Activated T-helper 1 cell treated with anti-CD3 and anti-CD28 coated beads, Interleukin-12 subunit alpha, Interleukin-12 subunit beta, Interleukin-2, Interleukin-4 antibody, amounts not matched to agents 30 ng/mL and 10 ng/mL and 1 ng/mL, durations not matched to agents 14 hours and 24 hours and 36 hours (primary cell): Measurements from ENCODE around the gene JAGN1. TPM values are rescaled to one million over a fixed set of nuclear protein-coding genes. Genes with fewer than 3 reads are reported as not detected.
A peak's percentile ranks its signal among the peaks of the same experiment; 100 is the strongest.
"Not testable (repeated sequence)": the region's sequence is repeated elsewhere in the genome, so short reads cannot be mapped to it uniquely, and the experiment has no call there.

Experiments
- DNase-seq: peaks from one replicate; pipeline ENCODE4 v3.0.0; 2021; ENCODE audit warnings: low spot score
- H3K27ac Mint-ChIP-seq: one replicate; pipeline ENCODE4 v1.8.0; 2021; ENCODE audit warnings: mild to moderate bottlenecking, mixed read lengths
- H3K27me3 Mint-ChIP-seq: one replicate; pipeline ENCODE4 v1.8.0; 2022; ENCODE audit warnings: mild to moderate bottlenecking, moderate library complexity, mixed read lengths; ENCODE audit not compliant: insufficient read depth
- H3K36me3 Mint-ChIP-seq: one replicate; pipeline ENCODE4 v1.8.0; 2021; ENCODE audit warnings: low read depth, mixed read lengths
- H3K4me1 Mint-ChIP-seq: one replicate; pipeline ENCODE4 v1.8.0; 2021; ENCODE audit warnings: low read depth, mixed read lengths
- H3K4me3 Mint-ChIP-seq: one replicate; pipeline ENCODE4 v1.8.0; 2021; ENCODE audit warnings: mild to moderate bottlenecking, moderate library complexity, mixed read lengths
- H3K9me3 Mint-ChIP-seq: one replicate; pipeline ENCODE4 v1.8.0; 2021; ENCODE audit warnings: mixed read lengths
- intact Hi-C: fragments of 100-400 bp; cut with micrococcal nuclease; formaldehyde crosslinking; loops from one replicate; pipeline ENCODE4 v1.15.1; 2024
- total RNA-seq: library from RNA; stranded (reverse); gene quantifications from 2 replicates; pipeline ENCODE4 v1.2.3, GENCODE V29; 2022

The JAGN1 gene
- total RNA-seq, 1 donor from 2014 or later = 42.4 TPM

DNA sequence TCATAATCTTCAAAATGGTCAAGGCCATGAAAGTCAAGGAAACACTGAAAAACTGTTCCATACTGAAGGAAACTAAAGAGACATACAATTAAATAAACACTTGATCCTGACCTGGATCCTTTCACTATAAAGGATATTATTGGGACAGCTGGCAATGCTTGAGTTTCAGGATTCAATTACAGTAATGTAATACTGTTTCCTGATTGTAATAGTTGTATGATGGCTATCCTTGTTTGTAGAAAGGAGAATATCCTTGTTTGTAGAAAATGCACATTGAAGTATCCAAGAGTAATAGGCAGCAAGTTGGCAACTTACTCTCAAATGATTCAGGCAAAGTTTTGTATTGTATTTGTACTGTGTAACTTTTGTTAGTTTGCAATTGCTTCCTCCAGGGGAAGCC is 15.0 kb upstream of the JAGN1 start:
- Mint-ChIP-seq H3K4me3 (no peak overlapping the region), H3K4me1 (no peaks in the 10 kb centered on the region), H3K27ac (no peak overlapping the region), H3K36me3 (no peaks in the 10 kb centered on the region), H3K9me3 (no peaks in the 10 kb centered on the region), H3K27me3 (peaks cover 12% of the 10 kb centered on the region)
- DNase-seq = no peak
- intact Hi-C loops = no loop called here

DNA sequence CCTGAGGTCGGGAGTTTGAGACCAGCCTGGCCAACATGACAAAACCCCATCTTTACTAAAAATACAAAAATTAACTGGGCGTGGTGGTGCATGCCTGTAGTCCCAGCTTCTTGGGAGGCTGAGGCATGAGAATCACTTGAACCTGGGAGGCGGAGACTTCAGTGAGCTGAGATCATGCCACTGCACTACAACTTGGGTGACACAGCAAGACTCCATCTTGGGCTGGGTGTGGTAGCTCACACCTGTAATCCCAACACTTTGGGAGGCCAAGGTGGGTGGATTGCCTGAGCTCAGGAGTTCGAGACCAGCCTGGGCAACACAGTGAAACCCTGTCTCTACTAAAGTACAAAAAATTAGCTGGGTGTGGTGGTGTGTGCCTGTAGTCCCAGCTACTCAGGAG is 14.2 kb upstream of the JAGN1 start:
- intact Hi-C loops, H3K4me1 Mint-ChIP-seq, H3K4me3 Mint-ChIP-seq, H3K9me3 Mint-ChIP-seq, DNase-seq, H3K36me3 Mint-ChIP-seq, H3K27ac Mint-ChIP-seq: not testable (repeated sequence)
- peaks cover 12% of the 10 kb centered on the region for H3K27me3 Mint-ChIP-seq

DNA sequence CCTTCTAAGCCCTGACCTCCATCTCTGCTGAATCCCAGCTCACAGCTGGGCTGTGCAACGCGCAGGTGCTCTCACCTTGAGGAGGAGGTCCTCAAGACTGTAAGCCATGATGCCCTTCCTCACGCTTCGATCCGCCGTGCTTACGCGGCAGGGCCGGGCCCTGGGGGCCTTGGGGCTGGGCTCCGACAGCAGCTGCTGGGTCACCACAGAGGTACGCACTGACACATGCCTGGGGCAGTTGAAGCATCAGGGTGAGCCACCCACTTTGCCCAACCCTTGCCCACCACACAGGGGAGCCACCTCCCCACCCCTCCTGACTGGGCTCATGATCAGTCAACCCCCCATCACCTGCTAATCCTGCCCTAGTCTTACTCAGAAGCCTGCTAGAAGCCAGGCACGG is 13.4 kb upstream of the JAGN1 start:
- no peak for DNase-seq
- Mint-ChIP-seq H3K27ac (no peak overlapping the region), H3K36me3 (no peaks in the 10 kb centered on the region), H3K4me3 (no peak overlapping the region), H3K27me3 (peaks cover 12% of the 10 kb centered on the region), H3K4me1 (no peaks in the 10 kb centered on the region), H3K9me3 (no peaks in the 10 kb centered on the region)
- intact Hi-C loops = no loop called here

DNA sequence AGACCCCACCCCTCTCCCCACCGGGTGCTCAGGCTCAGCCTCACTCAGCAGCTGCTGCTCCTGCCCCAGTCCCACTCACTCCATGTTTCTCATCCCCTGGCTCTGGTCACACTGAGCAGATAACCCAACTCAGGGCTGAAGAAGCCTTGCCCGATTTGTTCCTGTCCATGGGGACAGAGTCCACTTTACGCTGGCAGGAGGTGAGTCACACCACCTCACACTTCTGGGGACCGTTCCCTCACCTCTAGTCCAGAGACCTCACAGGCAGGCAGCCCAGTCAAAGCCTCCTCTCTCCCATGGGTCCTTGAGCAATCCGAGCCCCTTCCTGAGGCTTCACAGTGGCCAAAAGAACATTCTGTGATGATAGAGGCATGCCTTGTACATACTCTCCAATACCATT is 11.7 kb upstream of the JAGN1 start:
- no peaks in the 10 kb centered on the region for H3K4me1 Mint-ChIP-seq
- no peak for DNase-seq
- no peak overlapping the region for H3K4me3 Mint-ChIP-seq
- H3K36me3 Mint-ChIP-seq = no peaks in the 10 kb centered on the region
- no peak overlapping the region for H3K27ac Mint-ChIP-seq
- peaks cover 11% of the 10 kb centered on the region for H3K27me3 Mint-ChIP-seq
- H3K9me3 Mint-ChIP-seq = no peaks in the 10 kb centered on the region
- intact Hi-C loops = no loop called here

DNA sequence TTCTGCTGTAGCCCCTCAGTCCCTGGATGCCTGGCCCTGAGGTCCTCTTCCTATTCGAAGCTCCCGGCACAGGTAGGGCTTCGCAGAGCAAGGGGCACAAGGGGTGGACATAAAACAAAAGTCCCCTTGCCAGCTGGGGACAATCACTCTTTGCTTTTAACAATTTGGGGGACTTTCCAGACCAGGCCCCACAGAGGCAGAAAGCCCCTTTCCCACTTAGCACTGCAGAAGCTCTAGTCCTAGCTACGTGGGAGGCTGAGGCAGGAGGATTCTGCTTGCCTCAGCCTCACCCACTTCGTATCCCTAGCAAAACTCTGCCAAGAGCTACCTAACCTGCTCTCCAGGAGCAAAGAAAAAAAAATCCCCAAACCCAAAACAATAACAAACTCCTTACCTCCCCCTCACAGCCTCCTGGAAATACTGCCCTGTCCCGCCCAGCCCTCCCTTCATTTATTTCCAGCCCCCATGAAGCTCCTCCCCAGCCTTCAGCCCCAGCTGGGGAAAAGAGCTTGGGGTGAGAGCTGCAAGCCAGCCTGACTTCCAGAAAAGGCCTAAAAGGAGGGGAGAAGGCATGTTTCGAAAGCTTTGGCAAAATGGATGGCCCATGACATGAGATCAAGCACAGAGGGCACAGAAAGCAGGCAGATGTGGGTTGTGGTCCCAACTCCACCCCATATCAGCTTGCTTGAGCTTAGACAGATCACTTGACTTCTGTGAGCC is 10.4 kb upstream of the JAGN1 start, which contains the start of gene CIDEC:
TSS of gene CIDEC (minus strand) at position 424 of the 720 bp plus-strand sequence. CDS start 1,767 bp downstream, outside the sequence.
- Mint-ChIP-seq H3K4me3 (no peak within 1 kb of the TSS), H3K27ac (no peak within 1 kb of the TSS), H3K4me1 (no peaks in the 10 kb centered on the region), H3K9me3 (no peaks in the 10 kb centered on the region), H3K27me3 (peaks cover 14% of the 10 kb centered on the region), H3K36me3 (no peaks in the 10 kb centered on the region)
- no peak for DNase-seq
- intact Hi-C loops = no loop called here

DNA sequence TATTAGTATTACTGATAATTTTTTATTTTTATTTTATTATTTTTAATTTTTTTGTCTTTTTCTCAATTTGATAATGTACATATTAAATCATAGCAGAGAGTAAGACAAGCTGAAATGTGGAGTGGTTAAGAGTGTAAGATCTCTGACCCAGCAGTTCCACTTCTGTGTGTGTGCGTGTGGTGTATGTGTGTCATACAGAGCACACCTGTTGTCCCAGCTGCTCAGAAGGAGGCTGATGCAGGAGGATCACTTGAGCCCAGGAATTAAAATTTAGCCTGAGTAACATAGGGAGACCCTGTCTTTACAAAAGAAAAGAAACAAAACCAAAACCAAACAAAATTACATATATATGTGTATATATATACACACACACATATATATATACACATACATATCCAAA is 9.0 kb upstream of the JAGN1 start:
- Mint-ChIP-seq H3K36me3 (no peaks in the 10 kb centered on the region), H3K4me3 (no peak overlapping the region), H3K27ac (no peak overlapping the region), H3K27me3 (peaks cover 16% of the 10 kb centered on the region), H3K9me3 (no peaks in the 10 kb centered on the region), H3K4me1 (no peaks in the 10 kb centered on the region)
- intact Hi-C loops = no loop called here
- DNase-seq = no peak

DNA sequence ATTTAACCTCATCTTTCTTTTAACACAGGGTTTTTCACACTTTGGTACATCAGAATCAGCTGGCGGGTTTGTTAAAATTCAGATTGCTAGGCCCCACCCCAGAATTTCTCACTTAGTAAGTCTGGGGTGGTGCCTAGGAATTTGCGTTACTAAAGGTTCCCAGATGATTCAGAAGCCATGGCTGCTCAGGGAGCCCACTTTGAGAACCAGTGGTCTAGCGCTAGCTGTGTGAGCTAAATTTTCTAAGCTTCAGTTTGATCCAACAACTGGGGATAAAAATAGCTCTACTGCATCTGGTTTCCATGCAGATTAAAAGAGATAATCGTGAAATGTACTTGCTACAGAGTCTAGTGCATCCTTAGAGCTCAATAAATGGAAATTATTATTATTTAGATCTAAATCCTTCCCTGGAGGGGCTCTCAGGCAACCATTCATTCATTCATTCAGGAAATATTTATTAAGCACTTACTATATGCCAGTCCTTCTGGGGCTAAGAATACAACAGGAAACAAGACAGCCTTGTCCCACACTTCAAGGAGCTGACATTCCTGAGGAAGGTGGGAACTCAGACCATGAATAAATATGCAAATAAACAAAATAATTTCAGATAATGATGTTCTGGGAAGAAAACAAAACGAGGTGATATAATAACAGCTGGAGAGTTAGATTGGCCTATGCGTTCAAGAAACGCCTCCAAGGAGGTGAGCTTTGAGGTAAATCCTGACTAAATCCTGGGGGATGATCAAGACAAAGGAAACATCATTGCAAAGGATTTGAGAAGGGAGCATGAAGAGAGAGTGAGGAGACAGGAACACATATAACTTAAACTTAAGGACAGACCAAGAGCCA is 6.5 kb upstream of the JAGN1 start:
- no peak for DNase-seq
- Mint-ChIP-seq H3K27me3 (peaks cover 11% of the 10 kb centered on the region), H3K9me3 (no peaks in the 10 kb centered on the region), H3K4me3 (no peak overlapping the region), H3K36me3 (no peaks in the 10 kb centered on the region), H3K4me1 (no peaks in the 10 kb centered on the region), H3K27ac (no peak overlapping the region)
- intact Hi-C loops = no loop called here

DNA sequence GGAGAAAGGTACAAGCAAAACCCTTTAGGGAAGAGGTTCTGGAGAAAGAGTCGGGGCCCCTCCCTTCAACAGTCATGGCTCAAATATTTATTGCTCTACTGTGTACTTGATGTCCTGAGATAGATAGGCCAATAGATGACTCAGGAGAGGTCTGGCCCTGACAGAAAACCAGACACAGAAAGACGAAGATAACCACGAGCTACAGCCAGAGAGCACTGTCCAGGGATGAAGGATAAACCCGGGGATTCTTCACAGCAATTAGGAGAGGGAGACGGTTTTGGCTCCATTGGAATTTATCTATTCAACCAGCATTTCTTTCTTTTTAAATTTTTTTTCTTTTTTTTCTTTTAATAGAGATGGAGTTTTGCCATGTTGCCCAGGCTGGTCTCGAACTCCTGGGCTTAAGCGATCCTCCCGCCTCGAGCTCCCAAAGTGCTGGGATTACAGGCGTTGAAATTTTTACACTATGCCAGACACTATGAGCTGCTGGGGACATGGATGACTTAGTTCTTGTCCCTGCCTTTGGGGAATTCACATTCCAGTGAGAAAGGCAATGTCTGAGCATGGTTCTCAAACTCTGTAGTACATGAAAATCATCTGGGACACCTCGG is 5.8 kb upstream of the JAGN1 start:
- H3K4me1 Mint-ChIP-seq = peaks cover 2% of the 10 kb centered on the region
- DNase-seq = no peak
- peaks cover 10% of the 10 kb centered on the region for H3K27me3 Mint-ChIP-seq
- intact Hi-C loops = no loop called here
- no peaks in the 10 kb centered on the region for H3K9me3 Mint-ChIP-seq
- H3K36me3 Mint-ChIP-seq = no peaks in the 10 kb centered on the region
- no peak overlapping the region for H3K4me3 Mint-ChIP-seq
- H3K27ac Mint-ChIP-seq = no peak overlapping the region

DNA sequence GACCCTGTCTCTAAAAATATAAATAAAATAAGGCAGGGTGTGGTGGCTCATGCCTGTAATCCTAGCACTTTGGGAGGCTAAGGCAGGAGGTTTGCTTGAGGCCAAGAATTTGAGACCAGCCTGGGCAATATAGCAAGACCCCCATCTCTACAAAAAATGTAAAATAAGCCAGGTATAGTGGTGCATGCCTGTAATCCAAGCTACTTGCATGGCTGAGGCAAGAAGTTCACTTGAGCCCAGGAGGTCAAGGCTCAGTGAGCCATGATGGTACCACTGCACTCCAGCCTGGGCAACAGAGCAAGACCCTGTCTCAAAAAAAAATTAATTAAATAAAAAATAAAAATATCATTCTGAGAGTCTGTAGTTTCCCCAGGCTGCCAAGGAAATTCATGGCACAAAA is 4.1 kb upstream of the JAGN1 start:
- H3K27ac Mint-ChIP-seq = no peak overlapping the region
- intact Hi-C loops = no loop called here

DNA sequence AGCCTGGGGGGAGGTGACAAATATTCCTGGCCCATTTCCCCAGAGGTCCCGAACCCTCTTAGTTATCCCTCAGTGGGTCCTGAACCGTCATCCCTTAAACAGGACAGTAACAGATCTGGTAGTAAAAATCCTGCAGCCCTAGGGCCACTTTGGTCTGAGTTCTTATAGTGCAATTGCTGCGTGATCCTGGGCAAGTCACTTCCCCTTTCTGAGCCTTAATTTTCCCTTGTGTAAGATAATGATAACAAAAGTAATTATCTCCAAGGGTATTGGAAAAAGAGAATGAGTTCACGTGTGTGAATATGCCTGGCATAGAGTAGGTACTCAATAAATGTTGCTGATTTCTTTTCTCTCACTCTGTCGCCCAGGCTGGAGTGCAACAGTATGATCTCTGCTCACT is 2.9 kb upstream of the JAGN1 start:
- H3K36me3 Mint-ChIP-seq = peaks cover 12% of the 10 kb centered on the region
- H3K9me3 Mint-ChIP-seq = no peaks in the 10 kb centered on the region
- no peak overlapping the region for H3K4me3 Mint-ChIP-seq
- H3K4me1 Mint-ChIP-seq = peaks cover 12% of the 10 kb centered on the region
- peaks cover 6% of the 10 kb centered on the region for H3K27me3 Mint-ChIP-seq
- intact Hi-C loops = no loop called here
- no peak for DNase-seq
- H3K27ac Mint-ChIP-seq = no peak overlapping the region

More for the DNA sequence above, 4.1 kb upstream of the JAGN1 start:
- H3K4me1 Mint-ChIP-seq = peaks cover 9% of the 10 kb centered on the region
- no peaks in the 10 kb centered on the region for H3K9me3 Mint-ChIP-seq
- no peak overlapping the region for H3K4me3 Mint-ChIP-seq
- DNase-seq = no peak
- peaks cover 6% of the 10 kb centered on the region for H3K27me3 Mint-ChIP-seq
- H3K36me3 Mint-ChIP-seq = peaks cover 5% of the 10 kb centered on the region

DNA sequence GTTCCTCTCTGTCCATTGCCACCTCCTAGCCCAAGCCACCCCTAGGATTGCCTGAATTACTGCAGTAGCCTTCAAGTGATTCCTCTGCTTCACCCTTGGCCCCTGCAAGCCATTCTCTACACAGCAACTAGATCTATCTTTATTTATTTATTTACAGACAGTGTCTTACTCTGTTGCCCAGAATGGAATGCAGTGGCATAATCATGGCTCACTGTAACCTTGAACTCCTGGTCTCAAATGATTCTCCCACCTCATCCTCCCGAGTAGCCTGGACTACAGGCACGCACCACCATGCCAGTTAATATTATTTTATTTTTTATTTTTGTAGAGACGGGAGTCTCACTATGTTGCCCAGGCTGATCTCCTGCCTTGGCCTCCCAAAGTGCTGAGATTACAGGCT is 1.9 kb upstream of the JAGN1 start:
- H3K27me3 Mint-ChIP-seq = peaks cover 6% of the 10 kb centered on the region
- intact Hi-C loops = no loop called here
- H3K36me3 Mint-ChIP-seq = peaks cover 21% of the 10 kb centered on the region
- DNase-seq = no peak
- H3K4me1 Mint-ChIP-seq = peaks cover 20% of the 10 kb centered on the region
- no peaks in the 10 kb centered on the region for H3K9me3 Mint-ChIP-seq
- no peak overlapping the region for H3K27ac Mint-ChIP-seq
- H3K4me3 Mint-ChIP-seq = no peak overlapping the region

DNA sequence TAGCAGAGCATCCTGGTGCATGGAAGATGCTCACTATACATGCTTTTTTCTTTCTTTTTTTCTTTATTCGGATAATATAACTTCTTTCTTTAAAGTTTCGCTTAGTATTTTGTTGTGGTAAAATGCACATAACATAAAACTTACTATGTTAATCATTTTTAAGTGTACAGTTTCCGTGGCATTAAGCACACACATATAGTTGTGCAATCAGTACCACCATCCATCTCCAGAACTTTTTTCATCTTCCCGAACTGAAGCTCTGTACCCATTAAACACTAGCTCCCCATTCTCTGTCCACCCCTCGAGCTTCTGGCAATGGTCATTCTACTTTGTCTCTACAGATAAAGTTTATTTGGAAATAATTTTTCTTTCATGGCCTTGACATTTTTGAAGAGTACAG is 1.0 kb upstream of the JAGN1 start:
- Mint-ChIP-seq H3K4me1 (peaks cover 28% of the 10 kb centered on the region), H3K27ac (no peak overlapping the region), H3K36me3 (peaks cover 28% of the 10 kb centered on the region), H3K27me3 (peaks cover 6% of the 10 kb centered on the region), H3K4me3 (peak overlapping the region; percentile 97), H3K9me3 (no peaks in the 10 kb centered on the region)
- intact Hi-C loops = no loop called here
- no peak for DNase-seq

DNA sequence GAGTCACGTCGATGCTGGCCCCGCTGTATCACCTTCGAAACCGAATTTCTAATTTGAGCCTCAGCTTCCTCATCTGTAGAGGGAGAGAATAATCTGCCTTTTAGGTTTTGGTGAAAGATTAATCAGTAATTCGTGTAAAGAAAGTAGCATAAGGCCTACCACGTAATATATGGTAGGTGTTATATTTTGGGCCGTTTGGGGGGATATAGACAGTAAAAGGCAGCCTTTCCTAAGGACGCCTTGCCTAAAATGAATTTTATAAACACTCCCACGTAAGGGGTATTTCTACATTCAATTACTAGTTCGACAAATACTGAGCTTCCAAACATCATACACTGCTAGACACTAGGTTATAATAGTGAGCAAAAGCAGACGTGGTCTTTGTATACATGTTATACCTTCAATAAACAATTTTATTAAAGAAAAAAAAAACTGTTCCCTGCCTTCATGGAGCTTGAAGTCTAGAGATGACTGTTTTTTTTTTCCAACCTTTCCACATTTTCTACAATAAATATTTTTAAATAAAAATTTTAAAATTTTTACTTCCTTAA is 737 bp downstream of the JAGN1 start:
- peaks cover 36% of the 10 kb centered on the region for H3K36me3 Mint-ChIP-seq
- no peaks in the 10 kb centered on the region for H3K27me3 Mint-ChIP-seq
- peak overlapping the region; percentile 98 for H3K27ac Mint-ChIP-seq
- intact Hi-C loops = loop anchor here (5.0 kb wide), 3 partner anchors 251 to 929 kb away; partner anchors contain the start of genes RAD18, SETD5 and VHL
- H3K4me1 Mint-ChIP-seq = peaks cover 36% of the 10 kb centered on the region
- peak overlapping the region; percentile 97 for H3K4me3 Mint-ChIP-seq
- no peaks in the 10 kb centered on the region for H3K9me3 Mint-ChIP-seq
- DNase-seq = no peak
